HCT116 (cell line): ENCODE measurements around the gene SEC14L6. TPM values are rescaled to one million over a fixed set of nuclear protein-coding genes. Genes with fewer than 3 reads are reported as not detected.

ENCODE experiments used
- ATAC-seq: fragments of 200-7000 bp; cut with Tn5 transposase; 2 replicates; pipeline ENCODE4 v1.9.1; 2020; ENCODE audit warnings: mild to moderate bottlenecking, moderate library complexity
- BruUV-seq: library from RNA; stranded (reverse); fragments of 400-500 nt; replicated peaks from 2 replicates; lab custom pipeline; 2021; lab: Mats Ljungman, UMichigan
- CTCF ChIA-PET: fragments of 300-600 bp; sonication (Branson Sonifier 250); formaldehyde crosslinking; loops from one replicate; lab custom pipeline; 2021; ENCODE audit warnings: antibody characterized with exemption; lab: Charles Lee
- POLR2A ChIA-PET: fragments of 300-600, 350-600 bp; sonication (Branson Sonifier 250); formaldehyde crosslinking; loops from one replicate; lab custom pipeline; 2021; ENCODE audit warnings: antibody characterized with exemption; lab: Charles Lee
- RAD21 ChIA-PET, 2 experiments: fragments of 300-600 bp; sonication (Branson Sonifier 250); formaldehyde crosslinking; loops; one replicate each; lab custom pipeline; 2023; ENCODE audit warnings: low total read pairs in 2 of 2; ENCODE audit not compliant: uncharacterized antibody in 2 of 2, unreplicated experiment in 2 of 2, low non-redundant PET in 1 of 2; lab: Charles Lee
- DNase-seq: peaks from one replicate; pipeline ENCODE4 v3.0.0-alpha.2; 2010; ENCODE audit warnings: low read depth, low spot score
- H2AFZ ChIP-seq: fragments of 200-600 bp; shearing (Covaris generic), sonication (generic); 2 replicates; pipeline ENCODE4 v1.6.1; 2017; ENCODE audit warnings: low read depth, mixed run types, mixed read lengths, antibody characterized with exemption, low read length; ENCODE audit not compliant: poor library complexity, severe bottlenecking
- H3K27ac ChIP-seq: 2 replicates; pipeline ENCODE4 v1.5.1; 2012; ENCODE audit warnings: low read depth, low read length
- H3K27me3 ChIP-seq: fragments of 200-600 bp; sonication (generic); 2 replicates; pipeline ENCODE4 v1.6.1; 2016; ENCODE audit warnings: mixed run types, low read length, mixed read lengths; ENCODE audit not compliant: insufficient read depth
- H3K36me3 ChIP-seq, 2 experiments: fragments of 200-500 bp in 1 of 2; fragments of 200-600 bp in 1 of 2; sonication (Bioruptor generic) in 1 of 2; sonication (generic) in 1 of 2; 2 replicates each; pipeline versions ENCODE4 v1.5.1 to v1.6.1; 2014 to 2016; ENCODE audit warnings: low read length in 2 of 2, inconsistent platforms in 1 of 2, mixed read lengths in 1 of 2, mixed run types in 1 of 2; ENCODE audit not compliant: insufficient read depth in 2 of 2, control insufficient read depth in 1 of 2
- H3K4me1 ChIP-seq, 2 experiments: fragments of 200-600 bp in 1 of 2; sonication (generic) in 1 of 2; 2 replicates each; pipeline versions ENCODE4 v1.5.1 to v1.6.1; 2012 to 2017; ENCODE audit warnings: low read length in 2 of 2, inconsistent platforms in 1 of 2, mild to moderate bottlenecking in 1 of 2, mixed read lengths in 1 of 2, mixed run types in 1 of 2, moderate library complexity in 1 of 2; ENCODE audit not compliant: insufficient read depth in 2 of 2, control insufficient read depth in 1 of 2
- H3K4me2 ChIP-seq: fragments of 200-600 bp; sonication (generic); 2 replicates; pipeline ENCODE4 v1.6.1; 2017; ENCODE audit warnings: mixed run types, low read length, mixed read lengths
- H3K4me3 ChIP-seq, 2 experiments: fragments of 200-600 bp in 1 of 2; sonication (generic) in 1 of 2; replicated peaks in 1 of 2; 2 replicates each; pipeline ENCODE4 v1.5.1; 2011 to 2016; ENCODE audit warnings: low read length in 2 of 2, control low read depth in 1 of 2, low read depth in 1 of 2, mild to moderate bottlenecking in 1 of 2, mixed read lengths in 1 of 2, mixed run types in 1 of 2
- H3K79me2 ChIP-seq: fragments of 200-600 bp; sonication (generic); 2 replicates; pipeline ENCODE4 v1.6.1; 2017; ENCODE audit warnings: mild to moderate bottlenecking, mixed run types, low read length, moderate library complexity, mixed read lengths; ENCODE audit not compliant: insufficient read depth
- H3K9ac ChIP-seq: fragments of 200-600 bp; sonication (generic); 2 replicates; pipeline ENCODE4 v1.6.1; 2016; ENCODE audit warnings: low read length, mixed read lengths
- H3K9me2 ChIP-seq: fragments of 200-600 bp; sonication (generic), shearing (Covaris generic); 2 replicates; pipeline ENCODE4 v1.6.1; 2017; ENCODE audit warnings: mixed run types, mild to moderate bottlenecking, moderate library complexity; ENCODE audit not compliant: insufficient read depth
- H3K9me3 ChIP-seq, 2 experiments: fragments of 200-500 bp in 1 of 2; fragments of 200-600 bp in 1 of 2; sonication (Bioruptor generic) in 1 of 2; sonication (generic) in 1 of 2; 2 replicates each; pipeline ENCODE4 v1.6.1; 2014 to 2017; ENCODE audit warnings: low read length in 2 of 2, mixed read lengths in 2 of 2, inconsistent platforms in 1 of 2, low read depth in 1 of 2, mild to moderate bottlenecking in 1 of 2, mixed run types in 1 of 2, moderate library complexity in 1 of 2; ENCODE audit not compliant: control insufficient read depth in 1 of 2, insufficient read depth in 1 of 2
- H4K20me1 ChIP-seq: fragments of 200-600 bp; sonication (generic), shearing (Covaris generic); 2 replicates; pipeline ENCODE4 v1.6.1; 2017; ENCODE audit warnings: mixed run types, mild to moderate bottlenecking, moderate library complexity; ENCODE audit not compliant: insufficient read depth
- CBX3 ChIP-seq: IDR thresholded peaks from 2 replicates; pipeline ENCODE4 v1.6.1; 2012; ENCODE audit warnings: low read depth
- EGR1 ChIP-seq: IDR thresholded peaks from 2 replicates; pipeline ENCODE4 v1.6.1; 2012; ENCODE audit warnings: low read depth
- EZH2 ChIP-seq: fragments of 200-600 bp; sonication (generic); IDR thresholded peaks from 2 replicates; pipeline ENCODE4 v1.6.1; 2017; ENCODE audit warnings: antibody characterized with exemption, mixed run types
- EZH2phosphoT487 ChIP-seq: fragments of 200-600 bp; IDR thresholded peaks from 2 replicates; pipeline ENCODE4 v1.6.1; 2018; ENCODE audit warnings: antibody characterized with exemption, borderline replicate concordance
- FOSL1 ChIP-seq: IDR thresholded peaks from 2 replicates; pipeline ENCODE4 v1.6.1; 2012; ENCODE audit warnings: low read depth
- POLR2A ChIP-seq: IDR thresholded peaks from 2 replicates; pipeline ENCODE4 v1.7.0; 2011; ENCODE audit warnings: borderline replicate concordance; ENCODE audit not compliant: insufficient read depth, insufficient read length; ENCODE audit errors: extremely low read depth
- POLR2AphosphoS5 ChIP-seq: IDR thresholded peaks from 2 replicates; pipeline ENCODE4 v1.6.1; 2011; ENCODE audit warnings: mild to moderate bottlenecking, low read depth, low read length, moderate library complexity
- RAD21 ChIP-seq: IDR thresholded peaks from 2 replicates; pipeline ENCODE4 v1.6.1; 2012; ENCODE audit warnings: low read depth, mild to moderate bottlenecking
- SIN3A ChIP-seq: IDR thresholded peaks from 2 replicates; pipeline ENCODE4 v1.6.1; 2012; ENCODE audit warnings: low read depth
- SP1 ChIP-seq: IDR thresholded peaks from 2 replicates; pipeline ENCODE4 v1.6.1; 2012; ENCODE audit warnings: low read depth
- SRF ChIP-seq: IDR thresholded peaks from 2 replicates; pipeline ENCODE4 v1.6.1; 2012; ENCODE audit warnings: low read depth
- TCF7L2 ChIP-seq: IDR thresholded peaks from 2 replicates; pipeline ENCODE4 v1.7.0; 2011; ENCODE audit warnings: borderline replicate concordance, inconsistent platforms; ENCODE audit not compliant: insufficient read depth, insufficient read length; ENCODE audit errors: extremely low read depth
- YY1 ChIP-seq: IDR thresholded peaks from 2 replicates; pipeline ENCODE4 v1.6.1; 2011; ENCODE audit warnings: low read length, low read depth, moderate library complexity, mild to moderate bottlenecking; ENCODE audit not compliant: insufficient replicate concordance; ENCODE audit errors: extremely low read depth
- ZFX ChIP-seq: fragments of 450-650 bp; IDR thresholded peaks from 2 replicates; pipeline ENCODE4 v1.6.1; 2017
- ZNF274 ChIP-seq: fragments of 200-500 bp; sonication (Bioruptor generic); IDR thresholded peaks from 2 replicates; pipeline ENCODE4 v1.6.1; 2014; ENCODE audit warnings: mild to moderate bottlenecking, low read depth, low read length, inconsistent platforms
- intact Hi-C: fragments of 100-400 bp; cut with micrococcal nuclease; formaldehyde crosslinking; loops from 2 replicates; pipeline ENCODE4 v1.10.0; 2022
- total RNA-seq: library from RNA; stranded (reverse); gene quantifications from one replicate; pipeline ENCODE4 v1.2.1, GENCODE V29; 2021; ENCODE audit not compliant: unreplicated experiment
- TF ChIP-seq, protein P1 (sequence below): IDR thresholded peaks from 2 replicates; pipeline ENCODE4 v1.6.1; 2012
- TF ChIP-seq, protein P2 (sequence below): IDR thresholded peaks from 2 replicates; pipeline ENCODE4 v1.6.1; 2012; ENCODE audit warnings: low read depth

The SEC14L6 gene
- total RNA-seq, 1 experiment from 2014 or later, result not detected

DNA sequence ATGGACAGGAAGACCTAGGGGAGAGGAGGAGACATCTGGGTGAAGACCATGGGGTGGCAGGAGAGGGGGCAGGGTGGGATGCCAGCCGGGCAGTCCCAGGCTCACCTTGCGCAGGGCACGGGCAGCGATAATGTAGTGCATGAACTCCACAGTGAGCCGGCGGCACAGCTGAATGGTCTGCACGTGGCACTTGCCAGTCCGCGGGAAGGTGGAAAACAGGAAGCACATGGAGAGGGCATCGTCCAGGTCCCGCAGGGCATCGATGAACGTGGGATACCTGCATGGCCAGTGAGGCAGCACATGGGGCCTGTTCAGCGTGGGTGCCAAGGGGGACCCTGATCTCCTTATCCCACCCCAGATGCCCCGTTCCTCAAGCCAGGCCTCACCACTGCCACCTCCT lies 37.9 kb upstream of the SEC14L6 start:
- Histone ChIP-seq H3K79me2 (peaks cover 65% of the 10 kb centered on the region), H3K4me2 (no peak overlapping the region), H3K9ac (no peak overlapping the region), H2AFZ (no peak overlapping the region), H3K4me3 (no peak overlapping the region), H3K27me3 (no peaks in the 10 kb centered on the region), H3K4me1 (no peaks in the 10 kb centered on the region), H3K27ac (no peak overlapping the region), H3K9me2 (no peaks in the 10 kb centered on the region), H3K36me3 (peaks cover 65 to 96% of the 10 kb centered on the region in 2 experiments), H3K9me3 (no peaks in the 10 kb centered on the region), H4K20me1 (no peaks in the 10 kb centered on the region)
- intact Hi-C loops, result no loop called here
- BruUV-seq, result no TSS peak
- CTCF ChIA-PET, result no interaction called here
- DNase-seq (no peak), ATAC-seq (no peak)
- POLR2A ChIA-PET, result no interaction called here
- RAD21 ChIA-PET, result no interaction called here
- TF ChIP-seq FOSL1, result no peak
- TF ChIP-seq, protein P1, sequence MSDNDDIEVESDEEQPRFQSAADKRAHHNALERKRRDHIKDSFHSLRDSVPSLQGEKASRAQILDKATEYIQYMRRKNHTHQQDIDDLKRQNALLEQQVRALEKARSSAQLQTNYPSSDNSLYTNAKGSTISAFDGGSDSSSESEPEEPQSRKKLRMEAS, result no peak
- TF ChIP-seq SRF, result no peak
- TF ChIP-seq CBX3, result no peak
- TF ChIP-seq ZFX, result no peak
- TF ChIP-seq SIN3A, result no peak
- TF ChIP-seq POLR2AphosphoS5, result no peak
- no peak for TF ChIP-seq EGR1
- TF ChIP-seq RAD21, result no peak

GRCh38 chr22:30582788-30583545 lies 36.4 kb upstream of the SEC14L6 start:
- DNase-seq (no peak), ATAC-seq (no peak)
- Histone ChIP-seq H3K27me3 (no peaks in the 10 kb centered on the region), H3K9me2 (no peaks in the 10 kb centered on the region), H2AFZ (no peak overlapping the region), H3K9ac (no peak overlapping the region), H3K36me3 (peaks cover 60 to 96% of the 10 kb centered on the region in 2 experiments), H3K4me2 (no peak overlapping the region), H3K4me3 (no peak overlapping the region), H3K9me3 (no peaks in the 10 kb centered on the region), H3K79me2 (peaks cover 51% of the 10 kb centered on the region), H3K4me1 (no peaks in the 10 kb centered on the region), H4K20me1 (no peaks in the 10 kb centered on the region), H3K27ac (no peak overlapping the region)
- intact Hi-C loops, result no loop called here
- RAD21 ChIA-PET, result no interaction called here
- no TSS peak for BruUV-seq
- CTCF ChIA-PET, result no interaction called here
- POLR2A ChIA-PET, result no interaction called here
- TF ChIP-seq POLR2A (no peak), POLR2AphosphoS5 (no peak), YY1 (no peak), EGR1 (no peak), RAD21 (no peak), ZNF274 (no peak), EZH2 (no peak), TCF7L2 (no peak), CBX3 (no peak), EZH2phosphoT487 (no peak), SP1 (no peak)
- TF ChIP-seq, protein P1, result no peak
- TF ChIP-seq, protein P2, sequence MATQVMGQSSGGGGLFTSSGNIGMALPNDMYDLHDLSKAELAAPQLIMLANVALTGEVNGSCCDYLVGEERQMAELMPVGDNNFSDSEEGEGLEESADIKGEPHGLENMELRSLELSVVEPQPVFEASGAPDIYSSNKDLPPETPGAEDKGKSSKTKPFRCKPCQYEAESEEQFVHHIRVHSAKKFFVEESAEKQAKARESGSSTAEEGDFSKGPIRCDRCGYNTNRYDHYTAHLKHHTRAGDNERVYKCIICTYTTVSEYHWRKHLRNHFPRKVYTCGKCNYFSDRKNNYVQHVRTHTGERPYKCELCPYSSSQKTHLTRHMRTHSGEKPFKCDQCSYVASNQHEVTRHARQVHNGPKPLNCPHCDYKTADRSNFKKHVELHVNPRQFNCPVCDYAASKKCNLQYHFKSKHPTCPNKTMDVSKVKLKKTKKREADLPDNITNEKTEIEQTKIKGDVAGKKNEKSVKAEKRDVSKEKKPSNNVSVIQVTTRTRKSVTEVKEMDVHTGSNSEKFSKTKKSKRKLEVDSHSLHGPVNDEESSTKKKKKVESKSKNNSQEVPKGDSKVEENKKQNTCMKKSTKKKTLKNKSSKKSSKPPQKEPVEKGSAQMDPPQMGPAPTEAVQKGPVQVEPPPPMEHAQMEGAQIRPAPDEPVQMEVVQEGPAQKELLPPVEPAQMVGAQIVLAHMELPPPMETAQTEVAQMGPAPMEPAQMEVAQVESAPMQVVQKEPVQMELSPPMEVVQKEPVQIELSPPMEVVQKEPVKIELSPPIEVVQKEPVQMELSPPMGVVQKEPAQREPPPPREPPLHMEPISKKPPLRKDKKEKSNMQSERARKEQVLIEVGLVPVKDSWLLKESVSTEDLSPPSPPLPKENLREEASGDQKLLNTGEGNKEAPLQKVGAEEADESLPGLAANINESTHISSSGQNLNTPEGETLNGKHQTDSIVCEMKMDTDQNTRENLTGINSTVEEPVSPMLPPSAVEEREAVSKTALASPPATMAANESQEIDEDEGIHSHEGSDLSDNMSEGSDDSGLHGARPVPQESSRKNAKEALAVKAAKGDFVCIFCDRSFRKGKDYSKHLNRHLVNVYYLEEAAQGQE, result no peak
